Measurements from ENCODE around the gene CACNA1C. TPM values are rescaled to one million over a fixed set of nuclear protein-coding genes. Genes with fewer than 3 reads are reported as not detected.

Gene CACNA1C
- total RNA-seq, 4 donors from 2014 or later, result 0.38 to 2.4 (median 1.4) TPM

GRCh38 chr12:2654311-2654710 lies 601.5 kb downstream of the CACNA1C start:
- no peak for TF ChIP-seq POLR2A (IDR thresholded peaks at IDR 0.05)
- TF ChIP-seq CTCF (IDR thresholded peaks at IDR 0.05), result no peak
- intact Hi-C loops (cut with DNase I; ENCODE audit: low total_unique reads), result no loop called here
- 79 to 84% methylated on average over 8 of the region's 8 CpGs for WGBS, 2 donors
- peak in 1 of 2 donors; percentile 69 for DNase-seq (ENCODE audit: low spot score in 2 of 2)
- H3K4me3 ChIP-seq (ENCODE audit: low read depth, poor library complexity, severe bottlenecking), result no peak overlapping the region

GRCh38 chr12:2654741-2655140 lies 602.0 kb downstream of the CACNA1C start:
- peak in 1 of 2 donors; percentile 20 for DNase-seq (ENCODE audit: low spot score in 2 of 2)
- TF ChIP-seq POLR2A (IDR thresholded peaks at IDR 0.05) (no peak), CTCF (IDR thresholded peaks at IDR 0.05) (no peak)
- no peak overlapping the region for H3K4me3 ChIP-seq (ENCODE audit: low read depth, poor library complexity, severe bottlenecking)
- 68 to 72% methylated on average over 4 of the region's 4 CpGs for WGBS, 2 donors
- intact Hi-C loops (cut with DNase I; ENCODE audit: low total_unique reads), result no loop called here

- no peak for DNase-seq (ENCODE audit: low spot score in 2 of 2)
Measured at GRCh38 chr12:2662524-2662923, 609.7 kb downstream of the CACNA1C start.

GRCh38 chr12:2664721-2665577 lies 612.2 kb downstream of the CACNA1C start:
- peak in 1 of 2 donors; percentile 69 for DNase-seq (ENCODE audit: low spot score in 2 of 2)
- 78 to 83% methylated on average over 6 to 7 of the region's 7 CpGs for WGBS, 2 donors

More at GRCh38 chr12:2662524-2662923, 609.7 kb downstream of the CACNA1C start:
- WGBS, 2 donors, result 88 to 95% methylated on average over 2 of the region's 2 CpGs
- no peak for TF ChIP-seq POLR2A (IDR thresholded peaks at IDR 0.05)
- TF ChIP-seq CTCF (IDR thresholded peaks at IDR 0.05), result no peak
- no peak overlapping the region for H3K4me3 ChIP-seq (ENCODE audit: low read depth, poor library complexity, severe bottlenecking)
- intact Hi-C loops (cut with DNase I; ENCODE audit: low total_unique reads), result no loop called here

GRCh38 chr12:2666411-2666810 lies 613.6 kb downstream of the CACNA1C start:
- no peak overlapping the region for H3K4me3 ChIP-seq (ENCODE audit: low read depth, poor library complexity, severe bottlenecking)
- 82 to 85% methylated on average over 11 of the region's 11 CpGs for WGBS, 2 donors
- DNase-seq (ENCODE audit: low spot score in 2 of 2), result peak in 1 of 2 donors; percentile 70
- TF ChIP-seq CTCF (IDR thresholded peaks at IDR 0.05) (no peak), POLR2A (IDR thresholded peaks at IDR 0.05) (no peak)
- intact Hi-C loops (cut with DNase I; ENCODE audit: low total_unique reads), result no loop called here

More at GRCh38 chr12:2664721-2665577, 612.2 kb downstream of the CACNA1C start:
- no peak for TF ChIP-seq POLR2A (IDR thresholded peaks at IDR 0.05)
- no peak for TF ChIP-seq CTCF (IDR thresholded peaks at IDR 0.05)
- no peak overlapping the region for H3K4me3 ChIP-seq (ENCODE audit: low read depth, poor library complexity, severe bottlenecking)
- intact Hi-C loops (cut with DNase I; ENCODE audit: low total_unique reads), result no loop called here
